Measurements from ENCODE around the gene IFNG-AS1.

- TF ChIP-seq, protein P1, sequence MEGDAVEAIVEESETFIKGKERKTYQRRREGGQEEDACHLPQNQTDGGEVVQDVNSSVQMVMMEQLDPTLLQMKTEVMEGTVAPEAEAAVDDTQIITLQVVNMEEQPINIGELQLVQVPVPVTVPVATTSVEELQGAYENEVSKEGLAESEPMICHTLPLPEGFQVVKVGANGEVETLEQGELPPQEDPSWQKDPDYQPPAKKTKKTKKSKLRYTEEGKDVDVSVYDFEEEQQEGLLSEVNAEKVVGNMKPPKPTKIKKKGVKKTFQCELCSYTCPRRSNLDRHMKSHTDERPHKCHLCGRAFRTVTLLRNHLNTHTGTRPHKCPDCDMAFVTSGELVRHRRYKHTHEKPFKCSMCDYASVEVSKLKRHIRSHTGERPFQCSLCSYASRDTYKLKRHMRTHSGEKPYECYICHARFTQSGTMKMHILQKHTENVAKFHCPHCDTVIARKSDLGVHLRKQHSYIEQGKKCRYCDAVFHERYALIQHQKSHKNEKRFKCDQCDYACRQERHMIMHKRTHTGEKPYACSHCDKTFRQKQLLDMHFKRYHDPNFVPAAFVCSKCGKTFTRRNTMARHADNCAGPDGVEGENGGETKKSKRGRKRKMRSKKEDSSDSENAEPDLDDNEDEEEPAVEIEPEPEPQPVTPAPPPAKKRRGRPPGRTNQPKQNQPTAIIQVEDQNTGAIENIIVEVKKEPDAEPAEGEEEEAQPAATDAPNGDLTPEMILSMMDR (IDR thresholded peaks at IDR 0.05) = no peak
- no peak for TF ChIP-seq POLR2A (IDR thresholded peaks at IDR 0.05)
These were observed 22.1 kb downstream of the IFNG-AS1 start for GRCh38 chr12:68011206-68011881.
